NCI-H774 (cell line): Measurements from ENCODE around the gene CDHR2.

Experiments
- DNase-seq: peaks from one replicate; lab custom pipeline; 2025; lab: John Stamatoyannopoulos, UW

The CDHR2 gene

GRCh38 chr5:176620333-176620981, 71.3 kb downstream of the CDHR2 start:
- DNase-seq = no peak

- no peak for DNase-seq
Measured at GRCh38 chr5:176621661-176622079, 72.5 kb downstream of the CDHR2 start.

GRCh38 chr5:176624142-176624541, 75.0 kb downstream of the CDHR2 start:
- DNase-seq = no peak

GRCh38 chr5:176624938-176625337, 75.8 kb downstream of the CDHR2 start:
- DNase-seq = no peak

GRCh38 chr5:176625512-176625911, 76.4 kb downstream of the CDHR2 start:
- DNase-seq = no peak

- no peak for DNase-seq
Measured at GRCh38 chr5:176625966-176626875, 77.1 kb downstream of the CDHR2 start.

GRCh38 chr5:176626876-176627236, 77.7 kb downstream of the CDHR2 start:
- no peak for DNase-seq

- no peak for DNase-seq
Measured at GRCh38 chr5:176627582-176627981, 78.4 kb downstream of the CDHR2 start.

- no peak for DNase-seq
Measured at GRCh38 chr5:176628406-176629228, 79.5 kb downstream of the CDHR2 start.

GRCh38 chr5:176629317-176629852, 80.2 kb downstream of the CDHR2 start:
- DNase-seq = no peak

- DNase-seq = peak; percentile 23
Measured at GRCh38 chr5:176629853-176630680, 80.9 kb downstream of the CDHR2 start, which contains the start of the genes EIF4E1B and SNCB. Gene EIF4E1B, plus strand, starts transcription at chr5:176630675. Its CDS starts 12,113 bp downstream, at chr5:176642788. Gene SNCB, minus strand, starts transcription at chr5:176630534. Its CDS starts 880 bp downstream, at chr5:176629654.

- no peak for DNase-seq
Measured at GRCh38 chr5:176630681-176631222, 81.6 kb downstream of the CDHR2 start.

- DNase-seq = no peak
Measured at GRCh38 chr5:176631383-176632200, 82.5 kb downstream of the CDHR2 start.

- DNase-seq = no peak
Measured at GRCh38 chr5:176632745-176633144, 83.6 kb downstream of the CDHR2 start.

GRCh38 chr5:176633598-176633997, 84.5 kb downstream of the CDHR2 start:
- no peak for DNase-seq

GRCh38 chr5:176636426-176636825, 87.3 kb downstream of the CDHR2 start:
- no peak for DNase-seq

- no peak for DNase-seq
Measured at GRCh38 chr5:176637556-176637955, 88.4 kb downstream of the CDHR2 start.

GRCh38 chr5:176638437-176638836, 89.3 kb downstream of the CDHR2 start:
- DNase-seq = no peak

GRCh38 chr5:176639208-176639607, 90.1 kb downstream of the CDHR2 start:
- DNase-seq = no peak

- no peak for DNase-seq
Measured at GRCh38 chr5:176639981-176640380, 90.8 kb downstream of the CDHR2 start.
